ENCODE data around the gene ANTXR1. TPM values are rescaled to one million over a fixed set of nuclear protein-coding genes. Genes with fewer than 3 reads are reported as not detected.
A peak's percentile ranks its signal among the peaks of the same experiment; 100 is the strongest.

ANTXR1 gene
- total RNA-seq, 1 donor from 2014 or later: 81.2 TPM

GRCh38 chr2:69243652-69244051 lies 230.7 kb downstream of the ANTXR1 start:
- intact Hi-C loops (cut with DNase I): no loop called here
- Histone ChIP-seq H3K9me3 (no peaks in the 10 kb centered on the region), H3K4me1 (no peaks in the 10 kb centered on the region), H3K27ac (no peak overlapping the region), H3K36me3 (peaks cover 8% of the 10 kb centered on the region), H3K4me3 (no peak overlapping the region), H3K27me3 (no peaks in the 10 kb centered on the region)
- ATAC-seq (no peak), DNase-seq (no peak)
- TF ChIP-seq CTCF (IDR thresholded peaks at IDR 0.05): no peak

- peaks cover 8% of the 10 kb centered on the region for H3K36me3 ChIP-seq
- H3K4me3 ChIP-seq: no peak overlapping the region
- no peaks in the 10 kb centered on the region for H3K27me3 ChIP-seq
- no peak overlapping the region for H3K27ac ChIP-seq
- H3K9me3 ChIP-seq: no peaks in the 10 kb centered on the region
- ATAC-seq (peak; percentile 52), DNase-seq (no peak)
- intact Hi-C loops (cut with DNase I): no loop called here
- H3K4me1 ChIP-seq: no peaks in the 10 kb centered on the region
- no peak for TF ChIP-seq CTCF (IDR thresholded peaks at IDR 0.05)
Measured at GRCh38 chr2:69244882-69245281, 231.9 kb downstream of the ANTXR1 start.

DNA sequence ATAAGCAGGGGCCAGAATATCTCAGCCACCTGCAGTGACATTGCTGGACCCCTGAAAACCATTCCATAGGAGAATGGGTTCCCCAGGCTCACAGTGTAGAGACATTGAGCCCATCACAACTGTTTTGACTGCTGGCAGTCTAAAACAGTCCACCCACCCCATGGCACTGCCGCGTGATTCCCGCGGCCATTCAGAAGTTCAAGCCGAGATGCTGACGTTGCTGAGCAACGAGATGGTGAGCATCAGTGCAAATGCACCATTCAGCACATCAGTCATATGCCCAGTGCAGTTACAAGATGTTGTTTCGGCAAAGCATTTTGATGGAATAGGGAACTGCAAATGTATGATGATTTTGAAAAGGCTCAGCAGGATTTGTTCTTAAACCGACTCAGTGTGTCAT lies 234.6 kb downstream of the ANTXR1 start:
- no peaks in the 10 kb centered on the region for H3K9me3 ChIP-seq
- H3K27ac ChIP-seq: no peak overlapping the region
- peaks cover 8% of the 10 kb centered on the region for H3K36me3 ChIP-seq
- ATAC-seq (no peak), DNase-seq (no peak)
- H3K4me1 ChIP-seq: no peaks in the 10 kb centered on the region
- intact Hi-C loops (cut with DNase I): no loop called here
- H3K27me3 ChIP-seq: no peaks in the 10 kb centered on the region
- no peak overlapping the region for H3K4me3 ChIP-seq
- TF ChIP-seq CTCF (IDR thresholded peaks at IDR 0.05): no peak

DNA sequence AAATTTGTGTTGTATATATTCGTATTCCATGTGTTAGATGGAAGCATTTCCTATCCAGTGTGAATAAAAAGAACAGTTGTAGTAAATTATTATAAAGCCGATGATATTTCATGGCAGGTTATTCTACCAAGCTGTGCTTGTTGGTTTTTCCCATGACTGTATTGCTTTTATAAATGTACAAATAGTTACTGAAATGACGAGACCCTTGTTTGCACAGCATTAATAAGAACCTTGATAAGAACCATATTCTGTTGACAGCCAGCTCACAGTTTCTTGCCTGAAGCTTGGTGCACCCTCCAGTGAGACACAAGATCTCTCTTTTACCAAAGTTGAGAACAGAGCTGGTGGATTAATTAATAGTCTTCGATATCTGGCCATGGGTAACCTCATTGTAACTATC lies 235.3 kb downstream of the ANTXR1 start:
- no peaks in the 10 kb centered on the region for H3K4me1 ChIP-seq
- H3K4me3 ChIP-seq: no peak overlapping the region
- no peaks in the 10 kb centered on the region for H3K9me3 ChIP-seq
- ATAC-seq: no peak
- no peaks in the 10 kb centered on the region for H3K27me3 ChIP-seq
- no peak for TF ChIP-seq CTCF (IDR thresholded peaks at IDR 0.05)
- DNase-seq: no peak
- intact Hi-C loops (cut with DNase I): no loop called here
- no peak overlapping the region for H3K27ac ChIP-seq
- peaks cover 8% of the 10 kb centered on the region for H3K36me3 ChIP-seq

GRCh38 chr2:69250981-69251380 lies 238.0 kb downstream of the ANTXR1 start:
- Histone ChIP-seq H3K4me1 (no peaks in the 10 kb centered on the region), H3K36me3 (peaks cover 8% of the 10 kb centered on the region), H3K27ac (no peak overlapping the region), H3K4me3 (no peak overlapping the region), H3K9me3 (no peaks in the 10 kb centered on the region), H3K27me3 (no peaks in the 10 kb centered on the region)
- ATAC-seq (no peak), DNase-seq (no peak)
- no peak for TF ChIP-seq CTCF (IDR thresholded peaks at IDR 0.05)
- intact Hi-C loops (cut with DNase I): no loop called here

DNA sequence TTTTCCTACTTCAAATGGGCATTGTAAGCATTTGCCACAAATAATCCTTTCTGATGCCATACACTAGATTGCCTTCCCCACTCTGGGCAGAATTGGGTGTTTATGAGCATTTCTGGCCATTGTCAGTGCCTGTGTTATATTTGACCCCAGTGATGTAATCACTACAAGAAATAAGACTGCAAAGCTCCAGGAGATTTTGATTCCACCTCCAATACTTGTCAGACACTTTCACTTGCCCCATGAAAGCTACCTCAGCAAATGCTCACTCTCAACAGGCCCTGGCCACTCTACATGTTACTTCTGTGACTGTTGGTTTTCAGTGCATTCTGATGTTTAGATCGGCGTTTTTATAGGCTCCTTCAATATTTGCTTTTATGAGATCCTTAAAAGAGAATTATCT lies 239.0 kb downstream of the ANTXR1 start:
- intact Hi-C loops (cut with DNase I): no loop called here
- Histone ChIP-seq H3K9me3 (no peaks in the 10 kb centered on the region), H3K4me1 (no peaks in the 10 kb centered on the region), H3K27ac (no peak overlapping the region), H3K27me3 (no peaks in the 10 kb centered on the region), H3K4me3 (no peak overlapping the region), H3K36me3 (no peaks in the 10 kb centered on the region)
- DNase-seq (no peak), ATAC-seq (no peak)
- TF ChIP-seq CTCF (IDR thresholded peaks at IDR 0.05): no peak
